SK-N-SH treated with all-trans-retinoic acid at 6 μM for 48 hours (cell line): ENCODE measurements around the gene DNAJC4.

Source experiments
- ATAC-seq: fragments of 200-7000 bp; cut with Tn5 transposase; 3 replicates; pipeline ENCODE4 v1.9.1; 2020; ENCODE audit warnings: mild to moderate bottlenecking, moderate library complexity
- ARNTL ChIP-seq: fragments of 450-650 bp; formaldehyde crosslinking; IDR thresholded peaks from 2 replicates; pipeline ENCODE4 v1.5.0; 2020; ENCODE audit warnings: low read depth, mild to moderate bottlenecking, moderate library complexity, borderline replicate concordance
- BACH2 ChIP-seq: fragments of 250-450 bp; sonication (Bioruptor Pico); IDR thresholded peaks from 2 replicates; pipeline ENCODE4 v1.9.0; 2021; ENCODE audit warnings: mild to moderate bottlenecking, borderline replicate concordance
- CSDC2 ChIP-seq: fragments of 250-450 bp; sonication (Bioruptor Pico); IDR thresholded peaks from 2 replicates; pipeline ENCODE4 v1.5.0; 2020; ENCODE audit warnings: mild to moderate bottlenecking, moderate library complexity
- ESRRG ChIP-seq: fragments of 250-450 bp; sonication (Bioruptor Pico); IDR thresholded peaks from 2 replicates; pipeline ENCODE4 v1.6.1; 2021; ENCODE audit warnings: mild to moderate bottlenecking
- GLIS3 ChIP-seq: fragments of 250-450 bp; sonication (Bioruptor Pico); IDR thresholded peaks from 2 replicates; pipeline ENCODE4 v1.5.0; 2020; ENCODE audit warnings: mild to moderate bottlenecking, moderate library complexity
- ISL1 ChIP-seq: fragments of 250-450 bp; sonication (Bioruptor Pico); IDR thresholded peaks from 2 replicates; pipeline ENCODE4 v2.1.2; 2022; ENCODE audit warnings: mild to moderate bottlenecking, moderate library complexity
- OSR1 ChIP-seq: fragments of 250-450 bp; sonication (Bioruptor Pico); IDR thresholded peaks from 2 replicates; pipeline ENCODE4 v1.8.0; 2022; ENCODE audit warnings: moderate library complexity, mild to moderate bottlenecking, inconsistent platforms
- PPARA ChIP-seq: fragments of 250-450 bp; sonication (Bioruptor Pico); IDR thresholded peaks from 2 replicates; pipeline ENCODE4 v1.5.0; 2020; ENCODE audit warnings: mild to moderate bottlenecking, borderline replicate concordance
- RARB ChIP-seq: fragments of 250-450 bp; sonication (Bioruptor Pico); IDR thresholded peaks from 2 replicates; pipeline ENCODE4 v1.8.0; 2021; ENCODE audit warnings: mild to moderate bottlenecking, moderate library complexity
- SNAI2 ChIP-seq: fragments of 250-450 bp; sonication (Bioruptor Pico); IDR thresholded peaks from 2 replicates; pipeline ENCODE4 v1.5.0; 2020; ENCODE audit warnings: mild to moderate bottlenecking, moderate library complexity
- TCF4 ChIP-seq: fragments of 250-450 bp; sonication (Bioruptor Pico); IDR thresholded peaks from 2 replicates; pipeline ENCODE4 v1.8.0; 2021; ENCODE audit warnings: mild to moderate bottlenecking, moderate library complexity, borderline replicate concordance
- TOX ChIP-seq: fragments of 250-450 bp; sonication (Bioruptor Pico); IDR thresholded peaks from 2 replicates; pipeline ENCODE4 v1.8.0; 2021; ENCODE audit warnings: mild to moderate bottlenecking, moderate library complexity, borderline replicate concordance
- ZC3H10 ChIP-seq: fragments of 250-450 bp; sonication (Bioruptor Pico); IDR thresholded peaks from 2 replicates; pipeline ENCODE4 v1.5.1; 2021; ENCODE audit warnings: mild to moderate bottlenecking, moderate library complexity
- ZFP3 ChIP-seq: fragments of 250-450 bp; sonication (Bioruptor Pico); IDR thresholded peaks from 2 replicates; pipeline ENCODE4 v1.5.0; 2020; ENCODE audit warnings: mild to moderate bottlenecking, moderate library complexity
- ZFP30 ChIP-seq: fragments of 450-650 bp; formaldehyde crosslinking; IDR thresholded peaks from 2 replicates; pipeline ENCODE4 v1.5.0; 2022; ENCODE audit warnings: mild to moderate bottlenecking, moderate library complexity
- ZNF565 ChIP-seq: fragments of 450-650 bp; formaldehyde crosslinking; conservative IDR thresholded peaks from 2 replicates; pipeline ENCODE4 v1.5.0; 2020; ENCODE audit warnings: low read depth, mild to moderate bottlenecking, moderate library complexity
- ZNF70 ChIP-seq: fragments of 450-650 bp; formaldehyde crosslinking; IDR thresholded peaks from 2 replicates; pipeline ENCODE4 v1.5.0; 2020; ENCODE audit warnings: mild to moderate bottlenecking, moderate library complexity
- ZNF8 ChIP-seq: fragments of 450-650 bp; formaldehyde crosslinking; IDR thresholded peaks from 2 replicates; pipeline ENCODE4 v1.5.0; 2020; ENCODE audit warnings: mild to moderate bottlenecking, moderate library complexity
- TF ChIP-seq, protein P1 (sequence below): fragments of 250-450 bp; sonication (Bioruptor Pico); IDR thresholded peaks from 2 replicates; pipeline ENCODE4 v1.8.0; 2021; ENCODE audit warnings: low read depth, mild to moderate bottlenecking, moderate library complexity, borderline replicate concordance
- TF ChIP-seq, protein P2 (sequence below): fragments of 250-450 bp; sonication (Bioruptor Pico); IDR thresholded peaks from 2 replicates; pipeline ENCODE4 v1.8.0; 2020; ENCODE audit warnings: mild to moderate bottlenecking, moderate library complexity, borderline replicate concordance
- TF ChIP-seq, protein P3 (sequence below): fragments of 250-450 bp; sonication (Bioruptor Pico); IDR thresholded peaks from 2 replicates; pipeline ENCODE4 v1.5.0; 2020; ENCODE audit warnings: mild to moderate bottlenecking, moderate library complexity
- TF ChIP-seq, protein P4 (sequence below): fragments of 250-450 bp; sonication (Bioruptor Pico); IDR thresholded peaks from 2 replicates; pipeline ENCODE4 v1.5.1; 2021; ENCODE audit warnings: mild to moderate bottlenecking, moderate library complexity

DNAJC4 gene

DNA sequence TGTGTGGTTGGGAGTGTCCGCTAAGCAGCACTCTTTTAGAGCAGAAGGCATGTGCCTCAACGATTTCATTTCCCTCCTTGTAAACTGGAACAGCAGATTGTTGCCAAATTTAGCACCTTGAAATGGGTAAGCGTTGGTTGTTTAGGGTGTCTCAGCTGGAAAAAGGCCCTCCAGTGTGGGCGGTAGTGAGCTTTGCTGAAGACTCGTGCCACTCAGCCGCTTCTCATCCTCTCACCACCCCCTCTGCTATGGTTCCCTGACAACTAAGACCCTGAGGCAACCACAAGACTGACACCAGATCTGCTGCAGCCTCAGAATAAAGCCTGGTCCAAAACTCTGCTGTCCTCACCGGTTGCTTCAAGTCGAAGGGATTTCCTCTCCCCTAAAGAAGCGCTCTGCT lies 33.7 kb upstream of the DNAJC4 start:
- TF ChIP-seq RARB (CRISPR knock-in tag) (no peak), ZNF8 (no peak), BACH2 (no peak), ISL1 (CRISPR knock-in tag) (no peak), CSDC2 (no peak), ZFP3 (CRISPR knock-in tag) (no peak), ESRRG (no peak), ZNF565 (no peak), ZC3H10 (CRISPR knock-in tag) (no peak), TOX (no peak)
- TF ChIP-seq, protein P1, sequence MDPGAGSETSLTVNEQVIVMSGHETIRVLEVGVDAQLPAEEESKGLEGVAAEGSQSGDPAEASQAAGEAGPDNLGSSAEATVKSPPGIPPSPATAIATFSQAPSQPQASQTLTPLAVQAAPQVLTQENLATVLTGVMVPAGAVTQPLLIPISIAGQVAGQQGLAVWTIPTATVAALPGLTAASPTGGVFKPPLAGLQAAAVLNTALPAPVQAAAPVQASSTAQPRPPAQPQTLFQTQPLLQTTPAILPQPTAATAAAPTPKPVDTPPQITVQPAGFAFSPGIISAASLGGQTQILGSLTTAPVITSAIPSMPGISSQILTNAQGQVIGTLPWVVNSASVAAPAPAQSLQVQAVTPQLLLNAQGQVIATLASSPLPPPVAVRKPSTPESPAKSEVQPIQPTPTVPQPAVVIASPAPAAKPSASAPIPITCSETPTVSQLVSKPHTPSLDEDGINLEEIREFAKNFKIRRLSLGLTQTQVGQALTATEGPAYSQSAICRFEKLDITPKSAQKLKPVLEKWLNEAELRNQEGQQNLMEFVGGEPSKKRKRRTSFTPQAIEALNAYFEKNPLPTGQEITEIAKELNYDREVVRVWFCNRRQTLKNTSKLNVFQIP (CRISPR knock-in tag), result no peak

DNA sequence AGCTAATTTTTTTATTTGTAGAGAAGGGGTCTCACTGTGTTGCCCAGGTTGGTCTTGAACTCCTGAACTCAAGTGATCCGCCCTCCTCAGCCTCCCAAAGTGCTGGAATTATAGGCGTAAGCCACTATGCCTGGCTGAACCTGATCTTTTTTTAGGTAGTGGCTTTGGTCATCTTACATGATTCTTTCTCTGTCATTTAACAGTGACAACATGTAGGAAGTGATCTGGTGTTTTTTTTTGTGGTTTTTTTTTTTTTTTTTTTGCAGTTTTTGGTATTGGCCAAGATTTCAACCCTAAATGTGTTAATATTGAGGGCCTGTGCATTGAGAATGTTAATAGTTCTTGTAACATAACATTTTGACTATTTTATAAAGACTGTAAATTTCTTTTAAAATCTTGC lies 31.8 kb upstream of the DNAJC4 start:
- TF ChIP-seq, protein P2, sequence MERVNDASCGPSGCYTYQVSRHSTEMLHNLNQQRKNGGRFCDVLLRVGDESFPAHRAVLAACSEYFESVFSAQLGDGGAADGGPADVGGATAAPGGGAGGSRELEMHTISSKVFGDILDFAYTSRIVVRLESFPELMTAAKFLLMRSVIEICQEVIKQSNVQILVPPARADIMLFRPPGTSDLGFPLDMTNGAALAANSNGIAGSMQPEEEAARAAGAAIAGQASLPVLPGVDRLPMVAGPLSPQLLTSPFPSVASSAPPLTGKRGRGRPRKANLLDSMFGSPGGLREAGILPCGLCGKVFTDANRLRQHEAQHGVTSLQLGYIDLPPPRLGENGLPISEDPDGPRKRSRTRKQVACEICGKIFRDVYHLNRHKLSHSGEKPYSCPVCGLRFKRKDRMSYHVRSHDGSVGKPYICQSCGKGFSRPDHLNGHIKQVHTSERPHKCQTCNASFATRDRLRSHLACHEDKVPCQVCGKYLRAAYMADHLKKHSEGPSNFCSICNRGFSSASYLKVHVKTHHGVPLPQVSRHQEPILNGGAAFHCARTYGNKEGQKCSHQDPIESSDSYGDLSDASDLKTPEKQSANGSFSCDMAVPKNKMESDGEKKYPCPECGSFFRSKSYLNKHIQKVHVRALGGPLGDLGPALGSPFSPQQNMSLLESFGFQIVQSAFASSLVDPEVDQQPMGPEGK, result no peak
- TF ChIP-seq RARB (CRISPR knock-in tag) (no peak), ZFP3 (CRISPR knock-in tag) (no peak), ESRRG (no peak), ZNF70 (no peak), TOX (no peak), ARNTL (CRISPR knock-in tag) (no peak), TCF4 (CRISPR knock-in tag) (no peak), SNAI2 (no peak)
- TF ChIP-seq, protein P3, sequence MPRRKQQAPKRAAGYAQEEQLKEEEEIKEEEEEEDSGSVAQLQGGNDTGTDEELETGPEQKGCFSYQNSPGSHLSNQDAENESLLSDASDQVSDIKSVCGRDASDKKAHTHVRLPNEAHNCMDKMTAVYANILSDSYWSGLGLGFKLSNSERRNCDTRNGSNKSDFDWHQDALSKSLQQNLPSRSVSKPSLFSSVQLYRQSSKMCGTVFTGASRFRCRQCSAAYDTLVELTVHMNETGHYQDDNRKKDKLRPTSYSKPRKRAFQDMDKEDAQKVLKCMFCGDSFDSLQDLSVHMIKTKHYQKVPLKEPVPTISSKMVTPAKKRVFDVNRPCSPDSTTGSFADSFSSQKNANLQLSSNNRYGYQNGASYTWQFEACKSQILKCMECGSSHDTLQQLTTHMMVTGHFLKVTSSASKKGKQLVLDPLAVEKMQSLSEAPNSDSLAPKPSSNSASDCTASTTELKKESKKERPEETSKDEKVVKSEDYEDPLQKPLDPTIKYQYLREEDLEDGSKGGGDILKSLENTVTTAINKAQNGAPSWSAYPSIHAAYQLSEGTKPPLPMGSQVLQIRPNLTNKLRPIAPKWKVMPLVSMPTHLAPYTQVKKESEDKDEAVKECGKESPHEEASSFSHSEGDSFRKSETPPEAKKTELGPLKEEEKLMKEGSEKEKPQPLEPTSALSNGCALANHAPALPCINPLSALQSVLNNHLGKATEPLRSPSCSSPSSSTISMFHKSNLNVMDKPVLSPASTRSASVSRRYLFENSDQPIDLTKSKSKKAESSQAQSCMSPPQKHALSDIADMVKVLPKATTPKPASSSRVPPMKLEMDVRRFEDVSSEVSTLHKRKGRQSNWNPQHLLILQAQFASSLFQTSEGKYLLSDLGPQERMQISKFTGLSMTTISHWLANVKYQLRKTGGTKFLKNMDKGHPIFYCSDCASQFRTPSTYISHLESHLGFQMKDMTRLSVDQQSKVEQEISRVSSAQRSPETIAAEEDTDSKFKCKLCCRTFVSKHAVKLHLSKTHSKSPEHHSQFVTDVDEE, result no peak
- ATAC-seq, result no peak

More for the DNA sequence above, 33.7 kb upstream of the DNAJC4 start:
- no peak for ATAC-seq

DNA sequence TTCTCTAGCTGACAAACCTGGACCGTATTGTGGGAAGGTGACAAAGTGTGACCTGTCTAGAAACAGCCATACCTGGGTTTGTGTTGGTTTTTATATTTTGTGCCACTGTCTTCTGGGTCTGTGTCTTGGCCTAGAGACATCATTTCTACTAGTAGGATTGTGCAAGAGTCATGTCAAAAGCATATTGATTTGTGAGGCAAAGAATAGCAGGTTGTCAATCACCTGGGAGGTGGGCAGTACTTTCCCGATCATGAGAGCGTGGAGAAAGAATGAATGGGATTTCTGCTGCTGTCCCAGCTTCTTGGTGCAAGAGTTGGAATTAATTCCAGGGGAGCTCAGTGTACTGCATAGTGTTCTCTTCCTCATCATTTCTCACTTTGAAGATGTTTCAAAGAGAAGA lies 28.8 kb upstream of the DNAJC4 start:
- no peak for TF ChIP-seq GLIS3 (CRISPR knock-in tag)
- TF ChIP-seq, protein P4, sequence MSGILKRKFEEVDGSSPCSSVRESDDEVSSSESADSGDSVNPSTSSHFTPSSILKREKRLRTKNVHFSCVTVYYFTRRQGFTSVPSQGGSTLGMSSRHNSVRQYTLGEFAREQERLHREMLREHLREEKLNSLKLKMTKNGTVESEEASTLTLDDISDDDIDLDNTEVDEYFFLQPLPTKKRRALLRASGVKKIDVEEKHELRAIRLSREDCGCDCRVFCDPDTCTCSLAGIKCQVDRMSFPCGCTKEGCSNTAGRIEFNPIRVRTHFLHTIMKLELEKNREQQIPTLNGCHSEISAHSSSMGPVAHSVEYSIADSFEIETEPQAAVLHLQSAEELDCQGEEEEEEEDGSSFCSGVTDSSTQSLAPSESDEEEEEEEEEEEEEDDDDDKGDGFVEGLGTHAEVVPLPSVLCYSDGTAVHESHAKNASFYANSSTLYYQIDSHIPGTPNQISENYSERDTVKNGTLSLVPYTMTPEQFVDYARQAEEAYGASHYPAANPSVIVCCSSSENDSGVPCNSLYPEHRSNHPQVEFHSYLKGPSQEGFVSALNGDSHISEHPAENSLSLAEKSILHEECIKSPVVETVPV (CRISPR knock-in tag), result no peak
- no peak for TF ChIP-seq TCF4 (CRISPR knock-in tag)
- TF ChIP-seq ZNF8, result no peak
- ATAC-seq, result no peak

DNA sequence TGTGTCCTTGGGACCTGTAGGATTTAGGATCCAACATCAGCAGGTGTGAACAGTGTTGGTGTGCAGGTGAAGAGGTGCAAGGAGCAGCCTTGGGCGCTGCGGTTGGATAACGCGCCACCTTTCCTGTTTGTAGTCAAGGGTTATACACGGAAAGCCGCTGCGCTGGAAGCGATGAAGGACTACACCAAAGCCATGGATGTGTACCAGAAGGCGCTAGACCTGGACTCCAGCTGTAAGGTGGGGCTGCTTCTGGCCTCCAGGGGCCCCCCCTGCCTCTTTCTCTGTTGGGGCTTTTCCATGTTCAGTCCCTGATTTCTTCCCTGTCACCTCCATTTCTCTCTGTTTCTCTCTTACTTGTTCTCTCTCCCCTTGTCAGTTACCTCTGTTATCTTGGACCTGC lies 27.4 kb upstream of the DNAJC4 start:
- no peak for ATAC-seq
- TF ChIP-seq OSR1 (CRISPR knock-in tag) (no peak), ZNF565 (no peak)

DNA sequence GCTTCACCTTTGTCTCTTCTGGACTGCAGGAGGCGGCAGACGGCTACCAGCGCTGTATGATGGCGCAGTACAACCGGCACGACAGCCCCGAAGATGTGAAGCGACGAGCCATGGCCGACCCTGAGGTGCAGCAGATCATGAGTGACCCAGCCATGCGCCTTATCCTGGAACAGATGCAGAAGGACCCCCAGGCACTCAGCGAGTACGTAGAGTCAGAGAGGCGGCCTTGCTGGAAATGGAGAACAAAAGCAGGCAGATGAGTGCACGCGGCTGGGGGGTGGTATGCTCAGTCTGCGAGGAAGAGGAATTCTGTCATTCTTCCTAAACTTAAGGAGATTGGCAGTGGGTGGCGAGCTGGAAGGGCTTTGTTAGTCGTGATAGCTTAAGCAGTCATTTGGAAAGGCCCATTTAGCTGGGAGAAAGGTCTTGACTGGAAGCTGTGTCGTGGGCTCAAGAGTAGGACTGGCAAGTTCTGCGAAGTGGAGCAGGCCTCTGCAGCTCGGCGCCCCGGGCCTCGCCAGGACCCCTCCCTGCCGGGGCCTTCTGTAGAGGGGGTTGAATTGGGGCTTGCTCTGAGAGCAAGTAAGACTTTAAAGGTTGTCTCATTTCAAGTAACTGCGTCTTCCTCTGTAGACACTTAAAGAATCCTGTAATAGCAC lies 26.8 kb upstream of the DNAJC4 start:
- no peak for TF ChIP-seq ISL1 (CRISPR knock-in tag)
- TF ChIP-seq TOX, result no peak
- TF ChIP-seq ESRRG, result no peak
- no peak for TF ChIP-seq RARB (CRISPR knock-in tag)
- TF ChIP-seq ZFP30 (CRISPR knock-in tag), result no peak
- TF ChIP-seq, protein P3, result no peak
- TF ChIP-seq PPARA, result no peak
- TF ChIP-seq ZFP3 (CRISPR knock-in tag), result no peak
- TF ChIP-seq TCF4 (CRISPR knock-in tag), result no peak
- no peak for TF ChIP-seq ZNF565
- TF ChIP-seq, protein P1 (CRISPR knock-in tag), result no peak
- no peak for TF ChIP-seq GLIS3 (CRISPR knock-in tag)
- TF ChIP-seq ZC3H10 (CRISPR knock-in tag), result no peak
- TF ChIP-seq, all 23 proteins: peak for 0
- no peak for ATAC-seq
